NCI-H82 (cell line): ENCODE data around the gene TPSB2.

ENCODE experiments used
- DNase-seq: peaks from one replicate; lab custom pipeline; 2025; lab: John Stamatoyannopoulos, UW

The TPSB2 gene

DNA sequence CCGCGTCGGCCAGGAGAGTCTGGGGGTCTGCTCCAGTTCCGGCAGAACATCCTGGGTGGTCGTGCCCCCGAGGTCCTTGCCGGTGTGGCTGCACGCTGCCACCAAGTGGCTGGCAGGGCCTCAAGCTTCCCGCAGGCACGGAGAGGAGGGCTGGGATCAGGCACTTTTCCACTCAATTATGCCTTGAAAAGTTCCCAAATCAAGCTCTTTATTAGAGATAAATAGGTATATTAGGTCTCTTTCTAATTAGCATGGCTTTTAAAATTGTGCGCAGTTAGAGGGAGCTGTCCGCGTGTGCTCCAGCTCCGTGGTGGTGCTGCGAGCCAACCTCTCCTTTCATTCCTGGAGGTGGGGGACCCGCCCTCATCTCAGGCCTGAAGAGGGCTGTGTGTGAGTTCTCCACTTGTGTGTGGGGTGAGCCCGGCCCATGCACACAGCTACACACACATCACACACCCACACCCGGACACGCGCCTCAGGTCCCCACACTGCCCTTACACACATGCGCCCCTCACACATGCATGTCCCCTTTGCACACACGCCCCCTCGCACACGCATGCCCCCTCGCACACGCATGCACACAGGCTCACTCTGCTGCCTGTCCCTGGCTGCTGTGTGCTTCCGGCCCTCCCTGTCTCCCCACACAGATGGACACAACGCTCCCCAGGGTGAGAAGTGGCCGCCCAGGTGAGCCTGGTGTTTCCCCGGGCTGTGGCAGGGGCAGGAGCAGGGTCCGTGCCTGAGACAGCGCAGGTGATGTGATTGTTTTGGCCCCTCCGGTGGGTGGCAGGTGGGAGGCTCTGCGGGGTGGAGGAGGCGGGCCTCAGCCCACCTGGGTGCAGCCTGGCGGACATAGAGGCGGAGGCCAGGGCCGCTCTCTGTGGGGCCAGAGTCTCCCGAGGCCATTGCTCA is 48.3 kb downstream of the TPSB2 start:
- no peak for DNase-seq

- DNase-seq = no peak
These were observed 49.2 kb downstream of the TPSB2 start for GRCh38 chr16:1180549-1181403.
